HG03097 (cell line): ENCODE results near the gene MEGF11.
A peak's percentile ranks its signal among the peaks of the same experiment; 100 is the strongest.
"Not testable (repeated sequence)": the region's sequence is repeated elsewhere in the genome, so short reads cannot be mapped to it uniquely, and the experiment has no call there.

ENCODE experiments used
- ATAC-seq: cut with Tn5 transposase; IDR thresholded peaks from one replicate; pipeline ENCODE4 v1.9.1; 2021; ENCODE audit not compliant: unreplicated experiment, low FRiP score

MEGF11 gene

GRCh38 chr15:65884511-65884910 is 369.0 kb downstream of the MEGF11 start:
- ATAC-seq, result no peak

GRCh38 chr15:65883571-65883970 is 370.0 kb downstream of the MEGF11 start:
- no peak for ATAC-seq

- no peak for ATAC-seq
Measured at GRCh38 chr15:65881766-65882434, 371.6 kb downstream of the MEGF11 start.

- no peak for ATAC-seq
Measured at GRCh38 chr15:65877749-65878148, 375.8 kb downstream of the MEGF11 start.

GRCh38 chr15:65875458-65875857 is 378.1 kb downstream of the MEGF11 start:
- ATAC-seq, result no peak

GRCh38 chr15:65873256-65873655 is 380.3 kb downstream of the MEGF11 start:
- ATAC-seq, result no peak

GRCh38 chr15:65872596-65872995 is 381.0 kb downstream of the MEGF11 start:
- not testable (repeated sequence) for ATAC-seq

- not testable (repeated sequence) for ATAC-seq
Measured at GRCh38 chr15:65871886-65872285, 381.7 kb downstream of the MEGF11 start.

GRCh38 chr15:65870889-65871533 is 382.5 kb downstream of the MEGF11 start:
- ATAC-seq, result no peak

GRCh38 chr15:65869954-65870871 is 383.3 kb downstream of the MEGF11 start:
- no peak for ATAC-seq

- peak; percentile 87 for ATAC-seq
Measured at GRCh38 chr15:65869126-65869953, 384.2 kb downstream of the MEGF11 start, which contains the start of gene RAB11A. Gene RAB11A (plus strand): TSS chr15:65869491. CDS start chr15:65869586, 95 bp downstream.

- ATAC-seq, result peak; percentile 3
Measured at GRCh38 chr15:65868546-65869125, 384.9 kb downstream of the MEGF11 start.

GRCh38 chr15:65867933-65868332 is 385.6 kb downstream of the MEGF11 start:
- not testable (repeated sequence) for ATAC-seq

- ATAC-seq, result no peak
Measured at GRCh38 chr15:65867244-65867643, 386.3 kb downstream of the MEGF11 start.

GRCh38 chr15:65863106-65863505 is 390.4 kb downstream of the MEGF11 start:
- no peak for ATAC-seq

GRCh38 chr15:65862682-65863081 is 390.9 kb downstream of the MEGF11 start:
- ATAC-seq, result peak; percentile 69

- ATAC-seq, result no peak
Measured at GRCh38 chr15:65857718-65858402, 395.7 kb downstream of the MEGF11 start.

- ATAC-seq, result no peak
Measured at GRCh38 chr15:65856821-65857455, 396.6 kb downstream of the MEGF11 start.

- ATAC-seq, result no peak
Measured at GRCh38 chr15:65851981-65852380, 401.6 kb downstream of the MEGF11 start.
